GM12878 (cell line): ENCODE results near the gene GPR78. TPM values are rescaled to one million over a fixed set of nuclear protein-coding genes. Genes with fewer than 3 reads are reported as not detected.

Experiments
- polyA plus RNA-seq, 11 experiments: library from polyadenylated mRNA; depleted of rRNA in 4 of 11; unstranded in 6 of 11; stranded (reverse) in 5 of 11; fragments of >200 nt; fragmentation: Nextera tagmentation in 4 of 11; fragmentation: Illumina TruSeq in 1 of 11; extraction: Ambion mirVana in 4 of 11; extraction: Trizol in 1 of 11; gene quantifications; 1 replicate in 1 of 11; 2 replicates in 10 of 11; pipeline versions ENCODE4 v1.2.1 to v1.2.3, GENCODE V29; 2011 to 2016; ENCODE audit warnings: inconsistent platforms in 2 of 11, missing spikeins in 2 of 11, low read depth in 1 of 11
- total RNA-seq, 4 experiments: library from RNA; depleted of rRNA in 3 of 4; stranded (reverse); fragments of >200 nt in 3 of 4; fragmentation: Illumina TruSeq in 1 of 4; extraction: Trizol in 1 of 4; gene quantifications; 2 replicates each; pipeline versions ENCODE4 v1.2.1 to v1.2.3, GENCODE V29; 2013 to 2021

Gene GPR78
- total and polyA plus RNA-seq, 10 of the 15 experiments (the other 5 are each of a cell fraction or from before 2014, with no cell fraction given) = 0.03 TPM; not detected in 9

Other genes with a start within 250 kb of the GPR78 start
- gene ACOX3, start 139.7 kb upstream of the GPR78 start, total RNA-seq (2014; rRNA removed) = 20.3 and 23.7 TPM in 2 replicates
- gene ACOX3, start 139.7 kb upstream of the GPR78 start, total RNA-seq (2014; rRNA removed; fragmentation: Illumina TruSeq; extraction: Trizol) = 13.0 and 13.3 TPM in 2 replicates
- gene ACOX3, start 139.7 kb upstream of the GPR78 start, total RNA-seq (2021) = 23.6 and 26.4 TPM in 2 replicates
- gene ACOX3, start 139.7 kb upstream of the GPR78 start, polyA plus RNA-seq (2011; rRNA removed) = 6.1 and 7.7 TPM in 2 replicates
- gene ACOX3, start 139.7 kb upstream of the GPR78 start, polyA plus RNA-seq (2014; fragmentation: Illumina TruSeq; extraction: Trizol) = 14.5 and 19.4 TPM in 2 replicates
- gene ACOX3, start 139.7 kb upstream of the GPR78 start, polyA plus RNA-seq (2014; fragmentation: Nextera tagmentation; extraction: Ambion mirVana) = 1 to 10 TPM; 2.0 to 2.6 TPM
- 13.1 and 13.6 TPM in 2 replicates for gene ACOX3, start 139.7 kb upstream of the GPR78 start, polyA plus RNA-seq (2014; rRNA removed)
- 10 to 100 TPM; 21.5 to 24.5 TPM for gene ACOX3, start 139.7 kb upstream of the GPR78 start, polyA plus RNA-seq (2016; fragmentation: Nextera tagmentation; extraction: Ambion mirVana)
- gene TRMT44, start 139.6 kb upstream of the GPR78 start, total RNA-seq (2014; rRNA removed) = 11.3 and 15.8 TPM in 2 replicates
- 8.5 and 9.2 TPM in 2 replicates for gene TRMT44, start 139.6 kb upstream of the GPR78 start, total RNA-seq (2014; rRNA removed; fragmentation: Illumina TruSeq; extraction: Trizol)
- gene TRMT44, start 139.6 kb upstream of the GPR78 start, total RNA-seq (2021) = 16.6 and 18.5 TPM in 2 replicates
- gene TRMT44, start 139.6 kb upstream of the GPR78 start, polyA plus RNA-seq (2011; rRNA removed) = 9.2 and 10.0 TPM in 2 replicates
- 7.0 and 7.2 TPM in 2 replicates for gene TRMT44, start 139.6 kb upstream of the GPR78 start, polyA plus RNA-seq (2014; fragmentation: Illumina TruSeq; extraction: Trizol)
- gene TRMT44, start 139.6 kb upstream of the GPR78 start, polyA plus RNA-seq (2014; fragmentation: Nextera tagmentation; extraction: Ambion mirVana) = 1 to 10 TPM; 1.3 to 2.3 TPM
- 12.8 and 14.1 TPM in 2 replicates for gene TRMT44, start 139.6 kb upstream of the GPR78 start, polyA plus RNA-seq (2014; rRNA removed)
- 10 to 100 TPM; 11.1 to 11.5 TPM for gene TRMT44, start 139.6 kb upstream of the GPR78 start, polyA plus RNA-seq (2016; fragmentation: Nextera tagmentation; extraction: Ambion mirVana)
- gene CPZ, start 12.4 kb downstream of the GPR78 start, total RNA-seq (2014; rRNA removed) = not detected in 2 replicates
- gene CPZ, start 12.4 kb downstream of the GPR78 start, total RNA-seq (2014; rRNA removed; fragmentation: Illumina TruSeq; extraction: Trizol) = not detected in 2 replicates
- gene CPZ, start 12.4 kb downstream of the GPR78 start, total RNA-seq (2021) = not detected in 2 replicates
- gene CPZ, start 12.4 kb downstream of the GPR78 start, polyA plus RNA-seq (2011; rRNA removed) = not detected in 2 replicates
- gene CPZ, start 12.4 kb downstream of the GPR78 start, polyA plus RNA-seq (2014; fragmentation: Illumina TruSeq; extraction: Trizol) = not detected in 2 replicates
- not detected for gene CPZ, start 12.4 kb downstream of the GPR78 start, polyA plus RNA-seq (2014; fragmentation: Nextera tagmentation; extraction: Ambion mirVana)
- gene CPZ, start 12.4 kb downstream of the GPR78 start, polyA plus RNA-seq (2014; rRNA removed) = not detected in 2 replicates
- gene CPZ, start 12.4 kb downstream of the GPR78 start, polyA plus RNA-seq (2016; fragmentation: Nextera tagmentation; extraction: Ambion mirVana) = not detected